ENCODE measurements around the gene DICER1.

GRCh38 chr14:95043314-95043713 is 114.0 kb downstream of the DICER1 start:
- TF ChIP-seq, protein P1, sequence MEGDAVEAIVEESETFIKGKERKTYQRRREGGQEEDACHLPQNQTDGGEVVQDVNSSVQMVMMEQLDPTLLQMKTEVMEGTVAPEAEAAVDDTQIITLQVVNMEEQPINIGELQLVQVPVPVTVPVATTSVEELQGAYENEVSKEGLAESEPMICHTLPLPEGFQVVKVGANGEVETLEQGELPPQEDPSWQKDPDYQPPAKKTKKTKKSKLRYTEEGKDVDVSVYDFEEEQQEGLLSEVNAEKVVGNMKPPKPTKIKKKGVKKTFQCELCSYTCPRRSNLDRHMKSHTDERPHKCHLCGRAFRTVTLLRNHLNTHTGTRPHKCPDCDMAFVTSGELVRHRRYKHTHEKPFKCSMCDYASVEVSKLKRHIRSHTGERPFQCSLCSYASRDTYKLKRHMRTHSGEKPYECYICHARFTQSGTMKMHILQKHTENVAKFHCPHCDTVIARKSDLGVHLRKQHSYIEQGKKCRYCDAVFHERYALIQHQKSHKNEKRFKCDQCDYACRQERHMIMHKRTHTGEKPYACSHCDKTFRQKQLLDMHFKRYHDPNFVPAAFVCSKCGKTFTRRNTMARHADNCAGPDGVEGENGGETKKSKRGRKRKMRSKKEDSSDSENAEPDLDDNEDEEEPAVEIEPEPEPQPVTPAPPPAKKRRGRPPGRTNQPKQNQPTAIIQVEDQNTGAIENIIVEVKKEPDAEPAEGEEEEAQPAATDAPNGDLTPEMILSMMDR (IDR thresholded peaks at IDR 0.05) = no peak
- TF ChIP-seq EZH2 (IDR thresholded peaks at IDR 0.05) = no peak

Measured in neural progenitor cell (in vitro differentiated cells).